GM21367 (cell line): ENCODE measurements around the gene UBAC2.

ENCODE experiments used
- ATAC-seq: cut with Tn5 transposase; IDR thresholded peaks from one replicate; pipeline ENCODE4 v1.9.1; 2021; ENCODE audit not compliant: unreplicated experiment

UBAC2 gene

DNA sequence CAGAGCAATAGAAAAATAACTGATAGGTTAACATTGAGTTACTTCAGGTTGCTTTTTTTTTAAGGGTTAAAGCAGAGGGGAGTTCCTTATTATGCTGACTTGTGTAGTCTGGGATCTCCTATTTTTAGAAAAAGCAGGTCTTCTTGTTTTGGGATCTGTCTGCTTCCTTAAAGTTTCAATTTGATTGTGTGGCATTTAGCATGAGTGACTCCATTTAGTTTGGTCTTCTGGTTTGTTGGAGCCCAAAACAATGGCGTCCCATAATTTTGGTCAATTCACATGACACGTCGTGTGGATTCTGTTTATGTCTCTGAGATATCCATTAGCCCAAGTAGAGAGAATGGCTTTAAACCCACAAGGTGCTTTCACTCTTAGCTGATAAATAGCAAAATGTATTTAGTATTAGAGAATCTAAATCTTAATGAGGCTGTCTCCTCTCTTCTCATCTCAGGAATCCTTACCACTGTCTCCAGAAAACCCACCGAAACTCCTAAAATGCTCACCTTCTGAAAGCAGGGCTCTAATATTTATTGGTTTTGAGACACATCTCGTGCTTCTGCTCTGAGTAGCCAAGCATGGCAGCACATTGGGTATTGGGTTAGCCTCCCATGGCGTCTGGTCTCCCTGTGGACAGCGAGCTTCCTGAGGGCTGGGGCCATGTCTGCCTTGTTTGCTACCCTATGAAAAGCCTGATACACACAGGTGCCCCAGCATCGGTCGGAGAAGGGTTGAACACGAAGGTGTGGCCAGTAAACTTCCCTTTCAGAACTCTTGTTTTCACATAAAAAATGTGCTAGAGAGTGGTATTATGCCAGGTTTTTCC, 173.7 kb downstream of the UBAC2 start:
- peak; percentile 32 for ATAC-seq

DNA sequence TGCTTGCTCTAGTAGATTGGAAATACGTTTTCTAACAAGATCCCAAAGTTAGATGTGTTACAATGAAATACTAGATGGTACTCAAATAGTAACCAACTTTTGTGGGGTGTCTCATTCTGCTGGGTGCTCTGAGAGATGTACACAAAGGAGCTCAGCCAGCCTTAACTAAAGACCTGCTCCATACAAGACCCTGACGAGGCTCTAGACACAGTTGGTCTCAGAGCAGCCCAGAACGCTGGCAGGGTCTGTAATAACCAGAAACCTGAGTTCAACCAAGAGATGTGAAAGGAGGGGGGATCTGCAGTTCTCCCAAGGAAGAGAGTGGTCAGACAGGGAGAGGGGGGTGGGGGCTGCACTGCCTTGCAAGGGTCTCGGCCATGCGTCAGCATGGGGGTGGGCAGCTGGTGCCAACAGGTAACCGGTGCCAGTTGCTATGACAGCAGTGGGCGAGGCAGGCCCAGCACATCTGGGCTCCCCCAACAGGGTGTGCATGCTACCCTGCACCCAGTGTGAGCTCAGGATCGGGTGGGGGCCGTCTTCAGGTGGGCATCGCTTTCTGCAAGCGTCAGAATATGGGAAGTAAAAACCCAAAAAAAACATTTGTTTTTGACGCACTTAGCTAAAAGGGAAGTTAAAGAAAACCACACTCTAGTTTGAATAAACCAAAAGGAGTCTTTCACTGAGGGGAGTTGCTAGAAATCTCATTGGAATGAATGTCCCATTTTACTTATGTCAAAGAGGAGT, 174.5 kb downstream of the UBAC2 start:
- ATAC-seq, result peak; percentile 44

- peak; percentile 2 for ATAC-seq
Observed at GRCh38 chr13:99375738-99376080, 175.1 kb downstream of the UBAC2 start.

DNA sequence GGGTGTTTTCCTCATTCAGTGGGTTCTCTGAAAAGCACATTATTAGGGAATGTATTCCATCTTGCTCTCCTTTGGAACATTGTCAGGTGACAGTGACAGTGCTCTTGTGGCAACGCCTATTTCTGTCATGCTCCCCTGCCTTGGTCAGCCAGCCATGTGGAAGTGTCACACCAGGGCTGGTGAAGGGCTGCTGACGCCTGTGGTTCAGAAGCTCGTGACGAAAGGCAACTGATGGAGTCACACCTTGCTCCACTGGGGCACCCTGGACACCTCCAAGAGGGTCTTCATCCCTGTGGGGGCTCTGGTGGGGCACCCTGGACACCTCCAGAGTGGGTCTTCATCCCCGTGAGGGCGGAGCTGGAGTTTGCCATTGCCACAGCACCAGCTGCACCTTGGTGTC, 175.5 kb downstream of the UBAC2 start:
- peak; percentile 51 for ATAC-seq

DNA sequence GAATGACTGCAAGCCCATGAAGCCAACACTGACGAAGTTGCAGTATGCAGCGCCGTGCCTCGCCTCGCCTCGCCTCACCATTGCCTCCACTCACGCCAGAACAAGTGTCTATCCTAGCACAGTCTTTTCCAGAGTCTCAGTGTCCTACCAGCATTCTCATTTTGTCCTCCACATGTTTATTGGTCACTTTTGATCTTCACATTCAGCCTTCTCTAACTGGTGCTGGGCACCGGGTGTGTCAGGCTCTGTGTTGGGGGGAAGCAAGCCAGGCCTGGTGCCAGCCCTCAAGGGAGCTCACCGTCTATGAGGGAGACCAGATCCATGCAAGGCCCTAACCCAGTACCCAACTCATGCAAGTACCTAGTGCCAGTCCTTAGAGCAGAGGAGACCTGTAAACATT, 176.3 kb downstream of the UBAC2 start:
- no peak for ATAC-seq

DNA sequence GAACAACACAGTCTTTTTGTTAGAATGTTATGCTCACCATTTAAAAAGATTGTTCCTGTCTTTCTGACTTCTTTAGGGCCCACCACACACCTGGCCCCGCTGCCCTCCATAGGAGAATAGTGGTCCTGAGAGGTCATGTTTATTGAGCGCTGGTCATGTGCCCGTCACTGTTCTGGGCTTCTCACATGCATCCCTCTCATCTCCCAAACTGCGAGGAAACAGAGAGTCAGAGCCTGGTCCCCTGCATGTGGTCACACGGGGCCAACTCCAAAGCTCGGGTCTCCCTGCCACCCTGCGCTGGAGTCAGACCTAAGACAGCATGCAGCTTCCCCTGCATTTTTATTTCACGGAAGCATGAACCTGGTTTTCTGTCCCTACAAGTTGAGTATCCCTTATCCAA, 177.0 kb downstream of the UBAC2 start:
- ATAC-seq, result no peak

GRCh38 chr13:99378985-99379733, 178.5 kb downstream of the UBAC2 start:
- no peak for ATAC-seq

GRCh38 chr13:99379856-99380801, 179.5 kb downstream of the UBAC2 start:
- no peak for ATAC-seq

GRCh38 chr13:99380921-99381645, 180.4 kb downstream of the UBAC2 start:
- peak; percentile 64 for ATAC-seq

DNA sequence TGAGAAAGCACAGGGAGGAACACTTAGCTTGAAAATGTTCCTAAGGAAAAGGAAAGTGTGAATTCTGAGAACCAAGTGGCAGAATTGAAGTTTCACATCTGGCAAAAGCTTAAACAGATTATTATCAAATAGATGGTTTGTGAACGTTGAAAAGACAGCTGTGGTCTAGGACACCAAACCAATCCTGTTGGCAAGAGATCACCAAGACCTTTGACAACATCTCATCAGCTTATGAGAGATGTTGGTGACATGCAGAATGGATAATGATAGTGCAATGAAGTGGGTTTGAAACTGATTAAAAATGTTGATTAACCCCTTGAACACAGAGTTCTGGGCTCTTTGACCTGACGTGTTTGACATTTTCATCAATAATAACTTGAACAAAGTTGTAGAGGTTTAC, 181.1 kb downstream of the UBAC2 start:
- no peak for ATAC-seq

GRCh38 chr13:99382428-99383133, 181.9 kb downstream of the UBAC2 start:
- ATAC-seq, result no peak

DNA sequence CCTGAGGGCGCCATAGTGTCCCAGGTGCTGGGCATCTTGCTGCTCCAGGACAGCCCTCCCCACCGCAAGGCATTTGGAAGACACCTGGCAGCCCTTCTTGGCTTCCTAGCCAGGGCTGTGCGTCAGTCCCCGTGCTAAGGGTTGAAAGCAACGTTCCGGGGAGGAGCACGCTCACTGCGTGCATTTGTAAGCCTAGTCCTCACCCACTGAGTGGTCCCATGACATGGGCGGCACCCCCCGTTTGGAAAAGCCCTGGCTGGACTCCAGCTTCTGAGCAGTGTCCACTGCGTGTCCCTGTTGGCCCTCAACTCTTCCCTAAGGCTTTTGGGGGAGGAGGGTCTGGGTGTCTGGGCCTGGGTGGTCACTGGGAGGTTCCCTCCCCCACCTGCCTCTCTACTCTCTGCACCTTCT, 182.9 kb downstream of the UBAC2 start:
- no peak for ATAC-seq

GRCh38 chr13:99383946-99384345, 183.3 kb downstream of the UBAC2 start:
- no peak for ATAC-seq

- ATAC-seq, result no peak
Observed at GRCh38 chr13:99384468-99384867, 183.8 kb downstream of the UBAC2 start.

GRCh38 chr13:99385161-99385560, 184.5 kb downstream of the UBAC2 start:
- ATAC-seq, result no peak

DNA sequence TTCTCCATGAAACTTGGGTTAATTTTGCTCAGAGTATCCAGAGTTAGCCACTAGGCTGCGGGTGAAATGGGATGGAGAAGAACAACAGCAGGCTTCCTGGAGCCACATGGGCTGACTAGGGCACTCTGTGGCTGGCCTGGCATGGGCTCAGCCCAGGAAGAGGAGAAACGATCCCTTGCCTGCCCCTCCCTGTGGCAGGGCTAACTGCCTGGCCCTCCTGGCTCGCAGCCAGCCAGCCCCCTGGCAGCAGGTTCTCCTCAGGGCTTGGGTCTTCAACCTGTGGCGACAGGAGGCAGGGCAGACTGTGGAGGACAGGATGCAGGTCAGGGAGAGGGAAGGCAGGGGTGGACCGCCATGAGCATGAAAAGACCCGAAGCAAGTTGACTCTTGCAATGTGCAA, 185.3 kb downstream of the UBAC2 start:
- ATAC-seq, result no peak

DNA sequence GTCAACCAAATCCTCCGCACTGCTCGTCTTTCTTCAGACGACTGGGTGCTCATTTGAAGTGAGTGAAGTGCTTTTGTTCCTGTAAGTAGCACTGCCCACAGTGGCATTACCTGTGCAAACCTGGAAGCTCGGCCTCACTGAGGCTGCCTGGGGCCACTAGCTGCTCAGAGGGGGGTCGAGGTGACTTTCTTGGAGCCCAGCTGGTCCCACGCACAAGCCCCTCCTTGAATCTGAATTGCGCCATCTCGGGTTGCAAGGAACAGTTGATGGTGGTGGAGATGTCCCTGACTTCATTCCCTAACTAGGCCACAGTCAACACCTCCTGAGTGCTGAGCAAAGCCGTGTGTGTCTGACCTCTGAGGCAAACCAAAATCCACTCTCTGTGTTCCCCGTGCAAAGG, 185.8 kb downstream of the UBAC2 start:
- no peak for ATAC-seq

- peak; percentile 56 for ATAC-seq
Observed at GRCh38 chr13:99386911-99387788, 186.5 kb downstream of the UBAC2 start.
